K562 (cell line): Measurements from ENCODE around the gene HDAC3. TPM values are rescaled to one million over a fixed set of nuclear protein-coding genes. Genes with fewer than 3 reads are reported as not detected.

ENCODE experiments used
- CHD4 ChIP-seq: fragments of 200-600 bp; sonication (generic); IDR thresholded peaks from 3 replicates; pipeline ENCODE4 v1.6.1; 2012; ENCODE audit warnings: low read depth, mild to moderate bottlenecking, mixed read lengths, low read length, inconsistent platforms; ENCODE audit not compliant: insufficient read depth, insufficient replicate concordance, poor library complexity, severe bottlenecking
- CREB5 ChIP-seq: fragments of 250-450 bp; sonication (Bioruptor Pico); IDR thresholded peaks from 2 replicates; pipeline ENCODE4 v1.5.0; 2020; ENCODE audit warnings: mild to moderate bottlenecking
- E2F3 ChIP-seq: fragments of 250-450 bp; sonication (Bioruptor Pico); IDR thresholded peaks from 2 replicates; pipeline ENCODE4 v1.4.0; 2020; ENCODE audit warnings: mild to moderate bottlenecking
- EP400 ChIP-seq: fragments of 450-650 bp; IDR thresholded peaks from 2 replicates; pipeline ENCODE4 v1.6.1; 2017; ENCODE audit warnings: antibody characterized with exemption, mild to moderate bottlenecking, moderate library complexity
- HDAC6 ChIP-seq: IDR thresholded peaks from 2 replicates; pipeline ENCODE4 v1.6.1; 2012; ENCODE audit warnings: low read depth, mild to moderate bottlenecking, control low read depth, inconsistent platforms, low read length, moderate library complexity
- JUN ChIP-seq, 2 experiments: sonication (generic) in 1 of 2; formaldehyde crosslinking in 1 of 2; IDR thresholded peaks; 2 replicates each; pipeline versions ENCODE4 v1.6.1 to v1.8.0; 2012 to 2022; ENCODE audit warnings: borderline replicate concordance in 2 of 2, mild to moderate bottlenecking in 2 of 2, improper control_type of control experiment in 1 of 2, low read depth in 1 of 2, low read length in 1 of 2, missing genetic modification reagents in 1 of 2
- KLF10 ChIP-seq: fragments of 250-450 bp; sonication (Bioruptor Pico); IDR thresholded peaks from 2 replicates; pipeline ENCODE4 v1.6.1; 2021; ENCODE audit warnings: matching md5 sums
- MBD1 ChIP-seq: fragments of 250-450 bp; sonication (Bioruptor Pico); IDR thresholded peaks from 2 replicates; pipeline ENCODE4 v1.8.0; 2022; ENCODE audit warnings: inconsistent platforms
- SMAD2 ChIP-seq: fragments of 150-350 bp; IDR thresholded peaks from 2 replicates; pipeline ENCODE4 v1.6.1; 2014; ENCODE audit warnings: low read depth, mild to moderate bottlenecking, low read length
- STAG1 ChIP-seq: sonication (generic); formaldehyde crosslinking; IDR thresholded peaks from 2 replicates; pipeline ENCODE4 v1.5.0; 2020; ENCODE audit warnings: missing genetic modification reagents, borderline replicate concordance
- TBL1XR1 ChIP-seq, 2 experiments: IDR thresholded peaks; 2 replicates each; pipeline ENCODE4 v1.6.1; 2012; ENCODE audit warnings: improper control_type of control experiment in 2 of 2, low read length in 2 of 2, mild to moderate bottlenecking in 1 of 2
- ZBED1 ChIP-seq: IDR thresholded peaks from 2 replicates; pipeline ENCODE4 v1.6.1; 2014
- ZC3H11A ChIP-seq: IDR thresholded peaks from 2 replicates; pipeline ENCODE4 v1.6.1; 2012; ENCODE audit warnings: low read depth, low read length, improper control_type of control experiment
- polyA plus RNA-seq, 8 experiments: library from polyadenylated mRNA; depleted of rRNA in 4 of 8; stranded (reverse) in 5 of 8; unstranded in 3 of 8; fragments of >200 nt; fragmentation: Nextera tagmentation in 2 of 8; fragmentation: Illumina TruSeq in 1 of 8; extraction: Ambion mirVana in 2 of 8; extraction: Trizol in 1 of 8; gene quantifications; 2 replicates each; pipeline versions ENCODE4 v1.2.1 to v1.2.3, GENCODE V29; 2011 to 2014; ENCODE audit warnings: inconsistent platforms in 1 of 8, missing spikeins in 1 of 8
- total RNA-seq, 7 experiments: library from RNA; depleted of rRNA in 6 of 7; stranded (reverse); fragments of >200 nt in 6 of 7; fragmentation: Illumina TruSeq in 2 of 7; extraction: Trizol in 2 of 7; gene quantifications; 2 replicates each; pipeline versions ENCODE4 v1.2.1 to v1.2.3, GENCODE V29; 2011 to 2021; ENCODE audit warnings: low replicate concordance in 1 of 7
- TF ChIP-seq, protein P1 (sequence below): fragments of 450-650 bp; IDR thresholded peaks from 2 replicates; pipeline ENCODE4 v1.6.1; 2014; ENCODE audit warnings: low read depth, mild to moderate bottlenecking, moderate library complexity, borderline replicate concordance
- TF ChIP-seq, protein P2 (sequence below): sonication (generic); formaldehyde crosslinking; IDR thresholded peaks from 2 replicates; pipeline ENCODE4 v1.8.0; 2023; ENCODE audit warnings: missing genetic modification reagents, mild to moderate bottlenecking, borderline replicate concordance

HDAC3 gene
- total and polyA plus RNA-seq, 9 of the 15 experiments (the other 6 are each of a cell fraction or from before 2014, with no cell fraction given), result 89.7 to 191 (median 119) TPM

- TF ChIP-seq, protein P1, sequence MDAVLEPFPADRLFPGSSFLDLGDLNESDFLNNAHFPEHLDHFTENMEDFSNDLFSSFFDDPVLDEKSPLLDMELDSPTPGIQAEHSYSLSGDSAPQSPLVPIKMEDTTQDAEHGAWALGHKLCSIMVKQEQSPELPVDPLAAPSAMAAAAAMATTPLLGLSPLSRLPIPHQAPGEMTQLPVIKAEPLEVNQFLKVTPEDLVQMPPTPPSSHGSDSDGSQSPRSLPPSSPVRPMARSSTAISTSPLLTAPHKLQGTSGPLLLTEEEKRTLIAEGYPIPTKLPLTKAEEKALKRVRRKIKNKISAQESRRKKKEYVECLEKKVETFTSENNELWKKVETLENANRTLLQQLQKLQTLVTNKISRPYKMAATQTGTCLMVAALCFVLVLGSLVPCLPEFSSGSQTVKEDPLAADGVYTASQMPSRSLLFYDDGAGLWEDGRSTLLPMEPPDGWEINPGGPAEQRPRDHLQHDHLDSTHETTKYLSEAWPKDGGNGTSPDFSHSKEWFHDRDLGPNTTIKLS, result no peak
- peak; percentile 35; the same call in 1 of the 2 replicates for TF ChIP-seq JUN (IDR thresholded peaks at IDR 0.05; ENCODE audit: borderline replicate concordance, low read depth, low read length)
- TF ChIP-seq JUN (CRISPR knock-in tag; IDR thresholded peaks at IDR 0.05; ENCODE audit: borderline replicate concordance), result no peak
- no peak for TF ChIP-seq MBD1
- TF ChIP-seq EP400, result peak; percentile 47; the same call in 1 of the 2 replicates
- TF ChIP-seq TBL1XR1 (IDR thresholded peaks at IDR 0.05; ENCODE audit: low read length in 2 of 2), result no peak
- no peak for TF ChIP-seq CHD4
- no peak for TF ChIP-seq SMAD2
- TF ChIP-seq STAG1 (CRISPR knock-in tag), result no peak
- TF ChIP-seq, protein P2, sequence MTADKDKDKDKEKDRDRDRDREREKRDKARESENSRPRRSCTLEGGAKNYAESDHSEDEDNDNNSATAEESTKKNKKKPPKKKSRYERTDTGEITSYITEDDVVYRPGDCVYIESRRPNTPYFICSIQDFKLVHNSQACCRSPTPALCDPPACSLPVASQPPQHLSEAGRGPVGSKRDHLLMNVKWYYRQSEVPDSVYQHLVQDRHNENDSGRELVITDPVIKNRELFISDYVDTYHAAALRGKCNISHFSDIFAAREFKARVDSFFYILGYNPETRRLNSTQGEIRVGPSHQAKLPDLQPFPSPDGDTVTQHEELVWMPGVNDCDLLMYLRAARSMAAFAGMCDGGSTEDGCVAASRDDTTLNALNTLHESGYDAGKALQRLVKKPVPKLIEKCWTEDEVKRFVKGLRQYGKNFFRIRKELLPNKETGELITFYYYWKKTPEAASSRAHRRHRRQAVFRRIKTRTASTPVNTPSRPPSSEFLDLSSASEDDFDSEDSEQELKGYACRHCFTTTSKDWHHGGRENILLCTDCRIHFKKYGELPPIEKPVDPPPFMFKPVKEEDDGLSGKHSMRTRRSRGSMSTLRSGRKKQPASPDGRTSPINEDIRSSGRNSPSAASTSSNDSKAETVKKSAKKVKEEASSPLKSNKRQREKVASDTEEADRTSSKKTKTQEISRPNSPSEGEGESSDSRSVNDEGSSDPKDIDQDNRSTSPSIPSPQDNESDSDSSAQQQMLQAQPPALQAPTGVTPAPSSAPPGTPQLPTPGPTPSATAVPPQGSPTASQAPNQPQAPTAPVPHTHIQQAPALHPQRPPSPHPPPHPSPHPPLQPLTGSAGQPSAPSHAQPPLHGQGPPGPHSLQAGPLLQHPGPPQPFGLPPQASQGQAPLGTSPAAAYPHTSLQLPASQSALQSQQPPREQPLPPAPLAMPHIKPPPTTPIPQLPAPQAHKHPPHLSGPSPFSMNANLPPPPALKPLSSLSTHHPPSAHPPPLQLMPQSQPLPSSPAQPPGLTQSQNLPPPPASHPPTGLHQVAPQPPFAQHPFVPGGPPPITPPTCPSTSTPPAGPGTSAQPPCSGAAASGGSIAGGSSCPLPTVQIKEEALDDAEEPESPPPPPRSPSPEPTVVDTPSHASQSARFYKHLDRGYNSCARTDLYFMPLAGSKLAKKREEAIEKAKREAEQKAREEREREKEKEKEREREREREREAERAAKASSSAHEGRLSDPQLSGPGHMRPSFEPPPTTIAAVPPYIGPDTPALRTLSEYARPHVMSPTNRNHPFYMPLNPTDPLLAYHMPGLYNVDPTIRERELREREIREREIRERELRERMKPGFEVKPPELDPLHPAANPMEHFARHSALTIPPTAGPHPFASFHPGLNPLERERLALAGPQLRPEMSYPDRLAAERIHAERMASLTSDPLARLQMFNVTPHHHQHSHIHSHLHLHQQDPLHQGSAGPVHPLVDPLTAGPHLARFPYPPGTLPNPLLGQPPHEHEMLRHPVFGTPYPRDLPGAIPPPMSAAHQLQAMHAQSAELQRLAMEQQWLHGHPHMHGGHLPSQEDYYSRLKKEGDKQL (CRISPR knock-in tag), result no peak
- no peak for TF ChIP-seq HDAC6
- TF ChIP-seq CREB5 (CRISPR knock-in tag), result no peak
- no peak for TF ChIP-seq ZC3H11A
- TF ChIP-seq ZBED1, result no peak
- no peak for TF ChIP-seq KLF10 (CRISPR knock-in tag)
- TF ChIP-seq E2F3 (CRISPR knock-in tag), result no peak
Measured at GRCh38 chr5:141669520-141669919, 32.9 kb upstream of the HDAC3 start (continued).
